ENCODE results near the gene C19orf12. TPM values are rescaled to one million over a fixed set of nuclear protein-coding genes. Genes with fewer than 3 reads are reported as not detected.

Gene C19orf12
- total RNA-seq, 2 experiments from 2014 or later: 12.5 to 20.6 TPM

DNA sequence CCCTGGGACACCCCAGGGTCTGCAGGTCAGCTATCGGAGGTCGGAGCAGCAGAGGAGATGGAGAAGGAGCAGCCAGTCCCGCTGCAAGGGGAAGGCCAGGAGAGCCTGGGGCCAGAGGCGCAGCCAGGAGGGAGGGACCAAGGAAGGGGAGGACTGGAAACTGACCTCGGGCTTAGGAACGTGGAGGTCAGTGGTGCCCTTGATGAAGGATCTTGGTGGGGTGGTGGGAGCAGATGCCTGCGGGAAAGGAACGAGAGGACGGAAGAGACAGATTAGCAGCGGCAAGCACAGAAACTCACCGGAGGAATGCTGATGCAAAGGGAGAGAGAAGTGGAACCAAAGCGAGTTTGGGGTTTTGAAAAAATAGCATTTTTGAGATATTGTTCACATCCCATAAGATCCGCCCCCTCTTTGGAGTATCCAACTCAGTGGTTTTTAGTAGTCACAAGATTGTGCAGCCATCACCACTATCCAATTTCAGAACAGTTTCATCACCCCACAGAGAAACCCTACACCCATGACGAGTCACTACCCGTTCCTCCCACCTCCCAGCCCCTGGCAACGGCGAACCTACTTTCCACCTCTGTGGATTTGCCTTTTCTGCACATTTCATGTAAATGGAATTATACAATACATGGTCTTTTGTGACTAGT, 27.7 kb downstream of the C19orf12 start:
- Histone ChIP-seq H4K20me1 (ENCODE audit: insufficient read depth, low read length) (no peaks in the 10 kb centered on the region), H3K4me3 (ENCODE audit: low read depth, low read length, poor library complexity, severe bottlenecking) (no peak overlapping the region), H3K9me3 (ENCODE audit: low read length) (peaks cover 6% of the 10 kb centered on the region), H3K9me2 (ENCODE audit: insufficient read depth, low read length) (no peaks in the 10 kb centered on the region), H3K36me3 (ENCODE audit: insufficient read depth, low read length) (no peaks in the 10 kb centered on the region), H3K4me2 (ENCODE audit: low read length) (no peak overlapping the region), H3K4me1 (ENCODE audit: insufficient read depth, low read length, poor library complexity, severe bottlenecking) (no peaks in the 10 kb centered on the region), H3K27ac (ENCODE audit: low read depth, low read length, poor library complexity, severe bottlenecking) (no peak overlapping the region), H2AFZ (ENCODE audit: low read length) (no peak overlapping the region), H3K79me2 (ENCODE audit: insufficient read depth, low read depth, low read length) (no peaks in the 10 kb centered on the region)
- BruUV-seq (replicated peaks): no TSS peak
- POLR2A ChIA-PET: no interaction called here
- TF ChIP-seq EZH2phosphoT487 (IDR thresholded peaks at IDR 0.05; ENCODE audit: borderline replicate concordance, low read depth, low read length) (no peak), CTCF (conservative IDR thresholded peaks at IDR 0.05; ENCODE audit: low read length) (no peak)
- no peak for DNase-seq (ENCODE audit: low spot score)
- CTCF ChIA-PET (ENCODE audit: unreplicated experiment): no interaction called here
- intact Hi-C loops (cut with micrococcal nuclease; ENCODE audit: unreplicated experiment): no loop called here

GRCh38 chr19:29686285-29686805, 28.7 kb downstream of the C19orf12 start:
- Histone ChIP-seq H3K79me2 (ENCODE audit: insufficient read depth, low read depth, low read length) (no peaks in the 10 kb centered on the region), H2AFZ (ENCODE audit: low read length) (no peak overlapping the region), H3K4me2 (ENCODE audit: low read length) (no peak overlapping the region), H3K9me3 (ENCODE audit: low read length) (peaks cover 6% of the 10 kb centered on the region), H3K27ac (ENCODE audit: low read depth, low read length, poor library complexity, severe bottlenecking) (no peak overlapping the region), H3K36me3 (ENCODE audit: insufficient read depth, low read length) (no peaks in the 10 kb centered on the region), H3K4me1 (ENCODE audit: insufficient read depth, low read length, poor library complexity, severe bottlenecking) (peaks cover 1% of the 10 kb centered on the region), H4K20me1 (ENCODE audit: insufficient read depth, low read length) (no peaks in the 10 kb centered on the region), H3K4me3 (ENCODE audit: low read depth, low read length, poor library complexity, severe bottlenecking) (no peak overlapping the region), H3K9me2 (ENCODE audit: insufficient read depth, low read length) (no peaks in the 10 kb centered on the region)
- intact Hi-C loops (cut with micrococcal nuclease; ENCODE audit: unreplicated experiment): no loop called here
- no peak for TF ChIP-seq EZH2phosphoT487 (IDR thresholded peaks at IDR 0.05; ENCODE audit: borderline replicate concordance, low read depth, low read length)
- no peak for TF ChIP-seq CTCF (conservative IDR thresholded peaks at IDR 0.05; ENCODE audit: low read length)
- no peak for DNase-seq (ENCODE audit: low spot score)
- POLR2A ChIA-PET: interaction anchor here (0.6 kb wide), 1 partner anchor 64 kb away, joined by 3 read pairs; no protein-coding TSS in a partner anchor
- CTCF ChIA-PET (ENCODE audit: unreplicated experiment): interaction anchor here (0.6 kb wide), 1 partner anchor 69 kb away, joined by 3 read pairs; no protein-coding TSS in a partner anchor
- BruUV-seq (replicated peaks): no TSS peak

DNA sequence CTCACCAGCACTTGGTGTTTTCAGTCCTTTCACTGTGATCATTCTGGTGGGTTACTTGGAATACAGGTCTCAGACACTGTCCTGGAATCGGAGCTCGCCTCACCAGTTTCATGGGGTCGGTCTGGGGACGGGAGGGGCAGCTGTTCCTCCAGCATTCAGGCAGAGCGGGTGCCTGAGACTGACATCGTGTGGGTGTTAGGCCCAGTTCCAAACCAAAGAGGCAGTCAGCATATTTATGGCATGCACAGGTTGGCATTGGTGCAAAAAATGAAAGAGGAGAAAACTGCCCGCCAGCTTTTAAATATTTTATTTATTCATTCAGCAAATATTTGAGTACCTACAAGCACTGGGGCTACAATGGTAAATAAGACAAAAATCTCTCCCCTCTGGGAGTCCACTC, 29.7 kb downstream of the C19orf12 start:
- Histone ChIP-seq H3K36me3 (ENCODE audit: insufficient read depth, low read length) (no peaks in the 10 kb centered on the region), H3K4me2 (ENCODE audit: low read length) (no peak overlapping the region), H3K79me2 (ENCODE audit: insufficient read depth, low read depth, low read length) (no peaks in the 10 kb centered on the region), H2AFZ (ENCODE audit: low read length) (no peak overlapping the region), H3K9me3 (ENCODE audit: low read length) (peaks cover under 1% of the 10 kb centered on the region; the same call in 1 of the 2 replicates), H3K4me3 (ENCODE audit: low read depth, low read length, poor library complexity, severe bottlenecking) (no peak overlapping the region), H3K27ac (ENCODE audit: low read depth, low read length, poor library complexity, severe bottlenecking) (no peak overlapping the region), H4K20me1 (ENCODE audit: insufficient read depth, low read length) (no peaks in the 10 kb centered on the region), H3K9me2 (ENCODE audit: insufficient read depth, low read length) (no peaks in the 10 kb centered on the region), H3K4me1 (ENCODE audit: insufficient read depth, low read length, poor library complexity, severe bottlenecking) (peaks cover 11% of the 10 kb centered on the region)
- no peak for DNase-seq (ENCODE audit: low spot score)
- TF ChIP-seq EZH2phosphoT487 (IDR thresholded peaks at IDR 0.05; ENCODE audit: borderline replicate concordance, low read depth, low read length): no peak
- no peak for TF ChIP-seq CTCF (conservative IDR thresholded peaks at IDR 0.05; ENCODE audit: low read length)
- intact Hi-C loops (cut with micrococcal nuclease; ENCODE audit: unreplicated experiment): no loop called here
- ChIA-PET POLR2A (no interaction called here), CTCF (ENCODE audit: unreplicated experiment) (no interaction called here)
- BruUV-seq (replicated peaks): no TSS peak

All from OCI-LY7 (cell line).